H1 (cell line): ENCODE data around the gene EVA1B. TPM values are rescaled to one million over a fixed set of nuclear protein-coding genes. Genes with fewer than 3 reads are reported as not detected.

ENCODE experiments used
- CTCF ChIA-PET: fragments of 300-600 bp; sonication (Branson Sonifier 250); formaldehyde crosslinking; loops from one replicate; lab custom pipeline; 2021; ENCODE audit not compliant: partially characterized antibody; lab: Charles Lee
- POLR2A ChIA-PET: fragments of 300-600 bp; sonication (Branson Sonifier 250); formaldehyde crosslinking; loops from one replicate; lab custom pipeline; 2021; ENCODE audit warnings: inconsistent platforms; ENCODE audit not compliant: partially characterized antibody; lab: Charles Lee
- DNase-seq, 2 experiments: peaks; one replicate each; pipeline versions ENCODE4 v3.0.0 to v3.0.0-alpha.2; 2010 to 2022; ENCODE audit warnings: low spot score in 2 of 2, low read depth in 1 of 2, mixed read lengths in 1 of 2
- FAIRE-seq: peaks from 2 replicates; lab custom pipeline; 2011; peaks lifted over from hg19 to GRCh38; lab: Jason Lieb, UNC
- H2AFZ ChIP-seq: 2 replicates; pipeline ENCODE4 v1.8.1; 2012; ENCODE audit warnings: low read length, inconsistent platforms
- H2AK5ac ChIP-seq: 2 replicates; pipeline ENCODE4 v1.6.1; 2013; ENCODE audit warnings: low read depth, low read length
- H2BK120ac ChIP-seq: replicated peaks from 2 replicates; pipeline ENCODE3; 2013; ENCODE audit warnings: low read depth, low read length, inconsistent platforms
- H2BK12ac ChIP-seq: 2 replicates; pipeline ENCODE4 v1.6.1; 2013; ENCODE audit warnings: low read depth, low read length
- H2BK15ac ChIP-seq: 2 replicates; pipeline ENCODE4 v1.6.1; 2013; ENCODE audit warnings: low read length
- H2BK20ac ChIP-seq: 2 replicates; pipeline ENCODE4 v1.6.1; 2013; ENCODE audit warnings: low read length
- H2BK5ac ChIP-seq: 2 replicates; pipeline ENCODE4 v1.6.1; 2013; ENCODE audit warnings: low read depth, low read length
- H3K14ac ChIP-seq: 2 replicates; pipeline ENCODE4 v1.6.1; 2013; ENCODE audit warnings: inconsistent platforms; ENCODE audit not compliant: insufficient read length
- H3K18ac ChIP-seq: 2 replicates; pipeline ENCODE4 v1.6.1; 2013; ENCODE audit warnings: low read length; ENCODE audit errors: extremely low read depth
- H3K23ac ChIP-seq: 2 replicates; pipeline ENCODE4 v1.6.1; 2013; ENCODE audit warnings: inconsistent platforms; ENCODE audit not compliant: insufficient read length
- H3K23me2 ChIP-seq: 2 replicates; pipeline ENCODE4 v1.6.1; 2013; ENCODE audit warnings: low read depth, low read length
- H3K27ac ChIP-seq: 2 replicates; pipeline ENCODE4 v1.6.1; 2011; ENCODE audit warnings: low read depth, low read length, inconsistent platforms
- H3K27me3 ChIP-seq, 4 experiments: replicated peaks in 1 of 4; 1 replicate in 1 of 4; 2 replicates in 3 of 4; pipeline versions ENCODE4 v1.6.1 to v1.8.1; 2011 to 2013; ENCODE audit warnings: low read length in 3 of 4, mild to moderate bottlenecking in 3 of 4, inconsistent platforms in 2 of 4, mixed read lengths in 2 of 4, moderate library complexity in 1 of 4; ENCODE audit not compliant: control insufficient read depth in 3 of 4, insufficient read depth in 3 of 4; ENCODE audit errors: extremely low read depth in 1 of 4
- H3K36me3 ChIP-seq, 4 experiments: 2 replicates each; pipeline versions ENCODE4 v1.6.1 to v1.8.1; 2011 to 2013; ENCODE audit warnings: mild to moderate bottlenecking in 4 of 4, low read length in 3 of 4, moderate library complexity in 2 of 4, control low read depth in 1 of 4, inconsistent platforms in 1 of 4; ENCODE audit not compliant: insufficient read depth in 4 of 4, control insufficient read depth in 2 of 4
- H3K4ac ChIP-seq: replicated peaks from 2 replicates; pipeline ENCODE3; 2013; ENCODE audit warnings: low read length, low read depth, mixed read lengths, inconsistent platforms; ENCODE audit not compliant: insufficient read length
- H3K4me1 ChIP-seq, 4 experiments: replicated peaks in 1 of 4; 1 replicate in 1 of 4; 2 replicates in 3 of 4; pipeline versions ENCODE4 v1.6.1 to v1.8.1; 2011 to 2013; ENCODE audit warnings: low read length in 3 of 4, inconsistent platforms in 2 of 4, mixed read lengths in 1 of 4; ENCODE audit not compliant: insufficient read depth in 4 of 4, control insufficient read depth in 3 of 4
- H3K4me2 ChIP-seq, 2 experiments: 2 replicates each; pipeline versions ENCODE4 v1.6.1 to v1.8.1; 2011 to 2013; ENCODE audit warnings: low read depth in 2 of 2, low read length in 2 of 2, control low read depth in 1 of 2, inconsistent platforms in 1 of 2, mild to moderate bottlenecking in 1 of 2; ENCODE audit not compliant: insufficient read depth in 1 of 2
- H3K4me3 ChIP-seq, 4 experiments: fragments of 200-600, 300-600 bp in 1 of 4; sonication (generic), shearing (Covaris generic), sonication (Bioruptor Twin) in 1 of 4; 2 replicates each; pipeline versions ENCODE4 v1.5.1 to v1.8.1; 2011 to 2016; ENCODE audit warnings: low read length in 4 of 4, low read depth in 3 of 4, control low read depth in 2 of 4, inconsistent platforms in 2 of 4, mild to moderate bottlenecking in 2 of 4, mixed read lengths in 1 of 4, moderate library complexity in 1 of 4; ENCODE audit not compliant: insufficient read depth in 2 of 4; ENCODE audit errors: extremely low read depth in 1 of 4
- H3K56ac ChIP-seq: replicated peaks from 2 replicates; pipeline ENCODE3; 2013; ENCODE audit warnings: low read depth, mild to moderate bottlenecking, mixed read lengths, low read length, inconsistent platforms; ENCODE audit not compliant: insufficient read length
- H3K79me1 ChIP-seq: 2 replicates; pipeline ENCODE4 v1.6.1; 2013; ENCODE audit warnings: low read depth, low read length, control low read depth
- H3K79me2 ChIP-seq, 2 experiments: 2 replicates each; pipeline versions ENCODE4 v1.6.1 to v1.8.1; 2012 to 2013; ENCODE audit warnings: low read length in 2 of 2, mild to moderate bottlenecking in 2 of 2, inconsistent platforms in 1 of 2; ENCODE audit not compliant: insufficient read depth in 2 of 2, control insufficient read depth in 1 of 2
- H3K9ac ChIP-seq, 4 experiments: replicated peaks in 1 of 4; 1 replicate in 1 of 4; 2 replicates in 3 of 4; pipeline versions ENCODE4 v1.6.1 to v1.8.1; 2011 to 2013; ENCODE audit warnings: low read depth in 3 of 4, low read length in 3 of 4, control low read depth in 2 of 4, mild to moderate bottlenecking in 2 of 4, moderate library complexity in 2 of 4, inconsistent platforms in 1 of 4; ENCODE audit errors: extremely low read depth in 1 of 4
- H3K9me3 ChIP-seq, 2 experiments: 2 replicates each; pipeline versions ENCODE4 v1.6.1 to v1.8.1; 2012 to 2013; ENCODE audit warnings: mild to moderate bottlenecking in 2 of 2, moderate library complexity in 2 of 2, control low read depth in 1 of 2, inconsistent platforms in 1 of 2, low read depth in 1 of 2, low read length in 1 of 2, mixed read lengths in 1 of 2; ENCODE audit not compliant: insufficient read depth in 2 of 2
- H4K20me1 ChIP-seq, 2 experiments: replicated peaks in 1 of 2; 2 replicates each; pipeline versions ENCODE3 to v1.8.1; 2011 to 2013; ENCODE audit warnings: inconsistent platforms in 2 of 2, low read length in 2 of 2, mild to moderate bottlenecking in 1 of 2; ENCODE audit not compliant: insufficient read depth in 2 of 2, control insufficient read depth in 1 of 2
- H4K5ac ChIP-seq: 2 replicates; pipeline ENCODE4 v1.6.1; 2013; ENCODE audit warnings: low read length, low read depth, mixed read lengths, inconsistent platforms; ENCODE audit not compliant: insufficient read length
- H4K8ac ChIP-seq: 2 replicates; pipeline ENCODE4 v1.8.0; 2013; ENCODE audit warnings: mild to moderate bottlenecking, moderate library complexity, low read length, inconsistent platforms; ENCODE audit not compliant: insufficient read depth; ENCODE audit errors: extremely low read depth
- H4K91ac ChIP-seq: replicated peaks from 2 replicates; pipeline ENCODE3; 2013; ENCODE audit warnings: low read length, mixed read lengths, inconsistent platforms; ENCODE audit not compliant: insufficient read length
- BACH1 ChIP-seq: IDR thresholded peaks from 2 replicates; pipeline ENCODE4 v1.6.1; 2012; ENCODE audit warnings: low read length, improper control_type of control experiment
- CREB1 ChIP-seq: IDR thresholded peaks from 2 replicates; pipeline ENCODE4 v1.6.1; 2012; ENCODE audit warnings: inconsistent platforms
- EP300 ChIP-seq, 2 experiments: IDR thresholded peaks; 1 replicate in 1 of 2; 2 replicates in 1 of 2; pipeline ENCODE4 v1.6.1; 2011 to 2012; ENCODE audit warnings: low read depth in 2 of 2, low read length in 2 of 2, mild to moderate bottlenecking in 2 of 2, borderline replicate concordance in 1 of 2, inconsistent platforms in 1 of 2, moderate library complexity in 1 of 2
- FOSL1 ChIP-seq: IDR thresholded peaks from 2 replicates; pipeline ENCODE4 v1.6.1; 2011; ENCODE audit warnings: mild to moderate bottlenecking, low read depth, low read length, moderate library complexity; ENCODE audit not compliant: insufficient read depth
- GTF2F1 ChIP-seq: IDR thresholded peaks from 2 replicates; pipeline ENCODE4 v1.6.1; 2012; ENCODE audit warnings: low read depth, low read length, improper control_type of control experiment, borderline replicate concordance
- JUN ChIP-seq: IDR thresholded peaks from 2 replicates; pipeline ENCODE4 v1.6.1; 2011; ENCODE audit warnings: low read depth, mild to moderate bottlenecking, improper control_type of control experiment, low read length
- JUND ChIP-seq: IDR thresholded peaks from 2 replicates; pipeline ENCODE4 v1.6.1; 2011; ENCODE audit warnings: mild to moderate bottlenecking, improper control_type of control experiment, low read length
- KDM1A ChIP-seq: fragments of 200-600, 300-600 bp; sonication (generic); IDR thresholded peaks from 2 replicates; pipeline ENCODE4 v1.7.1; 2016; ENCODE audit warnings: mild to moderate bottlenecking, low read length, borderline replicate concordance
- PHF8 ChIP-seq: fragments of 200-600 bp; sonication (generic); conservative IDR thresholded peaks from 2 replicates; pipeline ENCODE4 v1.7.1; 2012; ENCODE audit warnings: low read depth, mild to moderate bottlenecking, inconsistent platforms, low read length, moderate library complexity
- RAD21 ChIP-seq, 2 experiments: IDR thresholded peaks in 1 of 2; conservative IDR thresholded peaks in 1 of 2; 2 replicates each; pipeline ENCODE4 v1.6.1; 2011; ENCODE audit warnings: low read depth in 2 of 2, low read length in 2 of 2, improper control_type of control experiment in 1 of 2, inconsistent platforms in 1 of 2, mild to moderate bottlenecking in 1 of 2, moderate library complexity in 1 of 2
- RBBP5 ChIP-seq: IDR thresholded peaks from 2 replicates; pipeline ENCODE4 v1.7.1; 2012; ENCODE audit warnings: low read depth, mild to moderate bottlenecking, inconsistent platforms, low read length, moderate library complexity, borderline replicate concordance
- SAP30 ChIP-seq: fragments of 300-600 bp; sonication (generic); IDR thresholded peaks from 2 replicates; pipeline ENCODE4 v1.7.1; 2012; ENCODE audit warnings: low read length, moderate library complexity, mild to moderate bottlenecking, inconsistent platforms; ENCODE audit not compliant: insufficient read depth, insufficient replicate concordance
- SP1 ChIP-seq: IDR thresholded peaks from 2 replicates; pipeline ENCODE4 v1.6.1; 2011; ENCODE audit warnings: low read depth, low read length
- SUZ12 ChIP-seq: fragments of 200-600 bp; sonication (generic); IDR thresholded peaks from 2 replicates; pipeline ENCODE4 v1.6.1; 2012; ENCODE audit warnings: mild to moderate bottlenecking, inconsistent platforms, low read length, moderate library complexity, mixed read lengths
- WGBS, 2 experiments: shearing (Covaris generic) in 1 of 2; methylation state at CpG; one replicate each; pipeline versions ENCODE4 v1.1.6 to v1.1.7; 2013 to 2015; ENCODE audit warnings: low lambda C conversion rate in 2 of 2, mixed read lengths in 2 of 2, inconsistent platforms in 1 of 2, low coverage in 1 of 2, missing lambda C conversion rate in 1 of 2; ENCODE audit not compliant: insufficient replicate concordance in 2 of 2, insufficient coverage in 1 of 2, insufficient read length in 1 of 2; ENCODE audit errors: extremely low coverage in 1 of 2, missing lambda C conversion rate in 1 of 2; 5-methylcytosine and 5-hydroxymethylcytosine counted together
- polyA plus RNA-seq, 7 experiments: library from polyadenylated mRNA; depleted of rRNA in 3 of 7; stranded (reverse) in 5 of 7; unstranded in 2 of 7; fragments of >200 nt in 5 of 7; fragments of 200-250 nt in 2 of 7; gene quantifications; 1 replicate in 5 of 7; 2 replicates in 1 of 7; 4 replicates in 1 of 7; pipeline versions ENCODE4 v1.2.1 to v1.2.3, GENCODE V29; 2011 to 2013; ENCODE audit warnings: missing spikeins in 2 of 7, mixed read lengths in 2 of 7
- total RNA-seq: library from RNA; stranded (reverse); fragmentation: NEBNext Ultra II Directional; extraction: Animal tissue kit (Norgen Biotek cat#: 25700); gene quantifications from 2 replicates; pipeline ENCODE4 v1.2.1, GENCODE V29; 2021

The EVA1B gene
- total and polyA plus RNA-seq, 2 of the 8 experiments (the other 6 are each of a cell fraction or from before 2014, with no cell fraction given) = 10.0 to 19.9 TPM

GRCh38 chr1:36345353-36345752 is 21.9 kb upstream of the EVA1B start:
- no peak overlapping the region for H2BK15ac ChIP-seq
- no peaks in the 10 kb centered on the region for H3K23me2 ChIP-seq
- H3K4me1 ChIP-seq = no peaks in the 10 kb centered on the region
- H3K4me2 ChIP-seq = no peak overlapping the region
- no peak overlapping the region for H3K18ac ChIP-seq
- no peaks in the 10 kb centered on the region for H3K79me1 ChIP-seq
- H3K4ac ChIP-seq = no peak overlapping the region
- H2BK120ac ChIP-seq = no peak overlapping the region
- H2BK20ac ChIP-seq = no peak overlapping the region
- no peak overlapping the region for H2BK12ac ChIP-seq
- CTCF ChIA-PET = interaction anchor here (1.1 to 10.0 kb wide), 6 partner anchors 9 to 211 kb away, joined by 3 to 150 read pairs (median 4); no protein-coding TSS in a partner anchor
- H3K56ac ChIP-seq = no peak overlapping the region
- no peaks in the 10 kb centered on the region for H3K27me3 ChIP-seq
- no peak overlapping the region for H3K23ac ChIP-seq
- no peak overlapping the region for H2AFZ ChIP-seq
- no peak overlapping the region for H2AK5ac ChIP-seq
- peaks cover 2 to 3% of the 10 kb centered on the region in 2 experiments for H4K20me1 ChIP-seq
- no peak for TF ChIP-seq BACH1
- no peak for TF ChIP-seq SP1
- TF ChIP-seq JUN = no peak
- no peak for TF ChIP-seq PHF8
- TF ChIP-seq RBBP5 = no peak
- TF ChIP-seq CREB1 = no peak
- no peak for TF ChIP-seq KDM1A
- no peak for TF ChIP-seq JUND
- no peak for TF ChIP-seq EP300 (IDR thresholded peaks at IDR 0.05; ENCODE audit: borderline replicate concordance in 1 of 2, low read depth in 2 of 2, low read length in 2 of 2)
- no peak for TF ChIP-seq SAP30
- no peak for TF ChIP-seq GTF2F1
- TF ChIP-seq SUZ12 = no peak
- no peak for TF ChIP-seq RAD21 (IDR thresholded peaks at IDR 0.05 in 1 of 2, conservative IDR thresholded peaks at IDR 0.05 in 1 of 2; ENCODE audit: low read depth in 2 of 2, low read length in 2 of 2)
- no peak for TF ChIP-seq FOSL1
- H4K8ac ChIP-seq = no peak overlapping the region
- WGBS, 2 experiments = 94% methylated on average over 7 of the region's 7 CpGs; no CpG with 5 or more reads in 1 of the 2 experiments
- H4K5ac ChIP-seq = no peak overlapping the region
- POLR2A ChIA-PET = interaction anchor here (1.2 to 3.1 kb wide), 3 partner anchors 42 to 56 kb away, joined by 3 to 10 read pairs (median 4); no protein-coding TSS in a partner anchor
- no peak overlapping the region for H3K9ac ChIP-seq
- H2BK5ac ChIP-seq = no peak overlapping the region
- no peak overlapping the region for H3K27ac ChIP-seq
- DNase-seq (no peak), FAIRE-seq (no peak)
- no peak overlapping the region for H4K91ac ChIP-seq
- no peak overlapping the region for H3K14ac ChIP-seq
- H3K36me3 ChIP-seq = peaks cover 4 to 25% (median 8%) of the 10 kb centered on the region in 4 experiments; a peak in 5 of 8 replicates
- no peak overlapping the region for H3K4me3 ChIP-seq
- no peaks in the 10 kb centered on the region for H3K9me3 ChIP-seq
- no peaks in the 10 kb centered on the region for H3K79me2 ChIP-seq
